PFSK-1 (cell line): ENCODE results near the gene RNU6-8.

Experiments used
- POLR2AphosphoS5 ChIP-seq: IDR thresholded peaks from 2 replicates; pipeline ENCODE4 v1.6.1; 2012; ENCODE audit warnings: low read depth, mild to moderate bottlenecking, control low read depth, low read length, moderate library complexity
- REST ChIP-seq, 2 experiments: IDR thresholded peaks; 2 replicates each; pipeline versions ENCODE4 v1.6.1 to v1.8.0; 2011 to 2012; ENCODE audit warnings: low read depth in 2 of 2, low read length in 2 of 2, control low read depth in 1 of 2, inconsistent platforms in 1 of 2, mild to moderate bottlenecking in 1 of 2, moderate library complexity in 1 of 2; ENCODE audit not compliant: insufficient read depth in 1 of 2
- SIN3A ChIP-seq: IDR thresholded peaks from 2 replicates; pipeline ENCODE4 v1.6.1; 2012; ENCODE audit warnings: mild to moderate bottlenecking, low read length, moderate library complexity, borderline replicate concordance; ENCODE audit not compliant: insufficient read depth
- TAF1 ChIP-seq: IDR thresholded peaks from 2 replicates; pipeline ENCODE4 v1.6.1; 2012; ENCODE audit warnings: low read length, control low read depth, borderline replicate concordance; ENCODE audit not compliant: insufficient read depth

GRCh38 chr14:32192712-32193373 lies 10.2 kb downstream of the RNU6-8 start:
- TF ChIP-seq SIN3A (no peak), TAF1 (no peak), POLR2AphosphoS5 (no peak), REST (IDR thresholded peaks at IDR 0.05; ENCODE audit: insufficient read depth in 1 of 2, low read depth in 2 of 2, low read length in 2 of 2) (no peak)
